Measurements from ENCODE around the gene AGTPBP1. TPM values are rescaled to one million over a fixed set of nuclear protein-coding genes. Genes with fewer than 3 reads are reported as not detected.
A peak's percentile ranks its signal among the peaks of the same experiment; 100 is the strongest.

Gene AGTPBP1
- total RNA-seq, 4 donors from 2014 or later = 16.9 to 35.2 (median 20.5) TPM

GRCh38 chr9:85746309-85746708, 4.6 kb upstream of the AGTPBP1 start:
- H3K4me3 ChIP-seq = no peak overlapping the region
- DNase-seq (ENCODE audit: low spot score in 2 of 2) = no peak
- peaks cover 0 to 7% (median 0%) of the 10 kb centered on the region in 4 donors for H3K4me1 ChIP-seq
- no peaks in the 10 kb centered on the region for H3K36me3 ChIP-seq
- H3K9me3 ChIP-seq = no peaks in the 10 kb centered on the region
- 88 to 97% methylated on average over 2 of the region's 2 CpGs for WGBS, 2 donors
- H3K27ac ChIP-seq = no peak overlapping the region
- TF ChIP-seq CTCF (IDR thresholded peaks at IDR 0.05) (no peak), EP300 (IDR thresholded peaks at IDR 0.05) (no peak), POLR2A (IDR thresholded peaks at IDR 0.05) (no peak)
- H3K27me3 ChIP-seq = no peaks in the 10 kb centered on the region

GRCh38 chr9:85745203-85745602, 3.4 kb upstream of the AGTPBP1 start:
- DNase-seq (ENCODE audit: low spot score in 2 of 2) = no peak
- Histone ChIP-seq H3K36me3 (no peaks in the 10 kb centered on the region), H3K9me3 (no peaks in the 10 kb centered on the region), H3K4me1 (peaks cover 0 to 13% (median 2%) of the 10 kb centered on the region in 4 donors), H3K4me3 (no peak overlapping the region), H3K27ac (no peak overlapping the region), H3K27me3 (no peaks in the 10 kb centered on the region)
- TF ChIP-seq POLR2A (IDR thresholded peaks at IDR 0.05) (no peak), CTCF (IDR thresholded peaks at IDR 0.05) (no peak), EP300 (IDR thresholded peaks at IDR 0.05) (no peak)
- 90 to 92% methylated on average over 2 of the region's 2 CpGs for WGBS, 2 donors

GRCh38 chr9:85744480-85744879, 2.7 kb upstream of the AGTPBP1 start:
- WGBS, 2 donors = 89 to 92% methylated on average over 7 of the region's 7 CpGs
- no peak for TF ChIP-seq CTCF (IDR thresholded peaks at IDR 0.05)
- no peak for TF ChIP-seq POLR2A (IDR thresholded peaks at IDR 0.05)
- TF ChIP-seq EP300 (IDR thresholded peaks at IDR 0.05) = no peak
- H3K4me1 ChIP-seq = peaks cover 0 to 13% (median 2%) of the 10 kb centered on the region in 4 donors
- no peak overlapping the region for H3K4me3 ChIP-seq
- no peaks in the 10 kb centered on the region for H3K36me3 ChIP-seq
- H3K27ac ChIP-seq = no peak overlapping the region
- DNase-seq (ENCODE audit: low spot score in 2 of 2) = no peak
- H3K9me3 ChIP-seq = no peaks in the 10 kb centered on the region
- no peaks in the 10 kb centered on the region for H3K27me3 ChIP-seq

GRCh38 chr9:85743275-85744128, 1.7 kb upstream of the AGTPBP1 start:
- H3K27me3 ChIP-seq = no peaks in the 10 kb centered on the region
- H3K4me1 ChIP-seq = peaks cover 0 to 13% (median 2%) of the 10 kb centered on the region in 4 donors
- H3K36me3 ChIP-seq = no peaks in the 10 kb centered on the region
- WGBS, 2 donors = 70% methylated on average over 14 of the region's 14 CpGs
- H3K27ac ChIP-seq = no peak overlapping the region
- H3K9me3 ChIP-seq = no peaks in the 10 kb centered on the region
- H3K4me3 ChIP-seq = no peak overlapping the region
- peak in 1 of 2 donors; percentile 8 for DNase-seq (ENCODE audit: low spot score in 2 of 2)
- TF ChIP-seq POLR2A (IDR thresholded peaks at IDR 0.05) (no peak), CTCF (IDR thresholded peaks at IDR 0.05) (no peak), EP300 (IDR thresholded peaks at IDR 0.05) (no peak)

GRCh38 chr9:85742597-85742936, 813 bp upstream of the AGTPBP1 start:
- peak overlapping the region; percentile 73 to 98 (median 84) for H3K4me3 ChIP-seq
- H3K9me3 ChIP-seq = no peaks in the 10 kb centered on the region
- peak overlapping the region; percentile 76 to 94 (median 86) for H3K27ac ChIP-seq
- 2 to 4% methylated on average over 4 of the region's 4 CpGs for WGBS, 2 donors
- TF ChIP-seq POLR2A (IDR thresholded peaks at IDR 0.05) = no peak
- TF ChIP-seq EP300 (IDR thresholded peaks at IDR 0.05) = no peak
- TF ChIP-seq CTCF (IDR thresholded peaks at IDR 0.05) = no peak
- peaks cover 0 to 13% (median 2%) of the 10 kb centered on the region in 4 donors for H3K4me1 ChIP-seq
- no peaks in the 10 kb centered on the region for H3K27me3 ChIP-seq
- no peak for DNase-seq (ENCODE audit: low spot score in 2 of 2)
- H3K36me3 ChIP-seq = no peaks in the 10 kb centered on the region
